Measurements from ENCODE around the gene ARID1B.

The ARID1B gene

DNA sequence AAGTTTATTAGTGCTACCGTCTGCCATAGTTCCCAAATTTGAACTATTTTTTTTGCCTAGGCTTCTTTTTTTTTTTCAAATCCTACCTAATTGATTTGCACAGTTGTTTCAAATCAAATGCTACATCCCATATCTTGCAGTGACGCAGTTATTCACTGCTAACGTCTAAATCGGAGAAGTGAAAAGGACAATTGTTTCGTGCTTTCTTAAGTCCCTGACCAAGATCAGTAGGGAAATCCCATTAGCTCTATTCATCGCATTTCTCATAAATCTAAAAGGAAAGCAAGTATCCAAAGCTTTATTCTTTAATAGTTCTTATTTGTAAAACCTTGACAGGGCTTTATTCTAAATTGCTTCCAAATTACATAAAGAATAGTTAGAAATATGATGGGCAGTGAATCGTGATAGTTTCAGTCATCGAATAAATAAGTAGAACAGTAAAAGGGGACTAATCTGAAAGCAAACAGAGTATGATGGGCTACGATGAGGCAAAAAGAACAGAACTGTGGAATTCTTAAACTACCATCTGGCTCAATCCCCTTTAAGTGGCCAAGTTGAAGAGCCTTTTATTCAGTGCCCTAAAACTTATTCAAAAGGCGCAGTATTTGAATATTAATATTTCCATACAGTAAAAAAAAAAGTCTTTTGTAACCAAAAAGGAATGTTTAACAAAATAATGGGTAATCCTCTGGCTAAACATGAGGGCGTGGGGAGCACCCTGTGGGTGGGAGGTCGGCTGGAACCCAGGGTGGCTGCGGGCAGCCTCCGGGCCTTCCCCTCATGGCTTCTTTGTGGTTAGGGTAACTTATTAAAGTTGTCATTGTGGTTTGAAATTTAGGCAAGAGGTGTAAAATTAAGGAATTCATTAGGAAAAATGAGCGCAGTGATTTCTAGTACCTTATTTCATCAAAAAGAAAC, 3.0 kb upstream of the ARID1B start:
- no peak for DNase-seq (ENCODE audit: low read depth in 2 of 2)

DNA sequence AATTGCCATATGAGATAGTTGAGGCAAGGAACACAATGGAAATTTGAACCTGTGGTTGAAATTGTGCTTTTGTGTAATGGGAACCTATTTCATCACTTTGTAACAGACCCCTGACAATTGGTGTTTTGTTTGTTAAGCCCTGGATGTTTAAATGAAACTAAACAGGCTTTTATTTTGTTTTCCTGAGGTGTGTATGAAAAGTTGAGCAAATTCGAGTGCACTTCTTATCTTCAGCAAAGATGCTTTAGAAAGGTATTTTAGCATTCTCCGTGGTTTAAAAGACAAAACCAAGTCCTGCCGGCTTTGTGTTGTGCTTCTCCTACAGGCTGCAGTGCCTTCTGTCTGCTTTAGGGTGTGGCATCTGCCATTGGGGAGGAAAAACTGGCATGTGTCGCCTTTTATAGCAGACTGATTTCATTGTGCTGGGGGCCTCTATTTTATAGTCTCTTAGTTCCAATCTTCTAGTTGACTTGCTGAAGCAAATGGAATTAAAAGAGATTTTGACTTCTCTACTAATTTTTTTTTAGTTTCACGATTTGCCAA, 2.2 kb upstream of the ARID1B start:
- DNase-seq (ENCODE audit: low read depth in 2 of 2), result no peak

GRCh38 chr6:156775717-156776116, 1.5 kb upstream of the ARID1B start:
- no peak for DNase-seq (ENCODE audit: low read depth in 2 of 2)

GRCh38 chr6:156776470-156776839, 723 bp upstream of the ARID1B start:
- no peak for DNase-seq (ENCODE audit: low read depth in 2 of 2)

- peak in 1 of 2 donors; percentile 32 for DNase-seq (ENCODE audit: low read depth in 2 of 2)
Measured at GRCh38 chr6:156777577-156778453, 637 bp downstream of the ARID1B start.

DNA sequence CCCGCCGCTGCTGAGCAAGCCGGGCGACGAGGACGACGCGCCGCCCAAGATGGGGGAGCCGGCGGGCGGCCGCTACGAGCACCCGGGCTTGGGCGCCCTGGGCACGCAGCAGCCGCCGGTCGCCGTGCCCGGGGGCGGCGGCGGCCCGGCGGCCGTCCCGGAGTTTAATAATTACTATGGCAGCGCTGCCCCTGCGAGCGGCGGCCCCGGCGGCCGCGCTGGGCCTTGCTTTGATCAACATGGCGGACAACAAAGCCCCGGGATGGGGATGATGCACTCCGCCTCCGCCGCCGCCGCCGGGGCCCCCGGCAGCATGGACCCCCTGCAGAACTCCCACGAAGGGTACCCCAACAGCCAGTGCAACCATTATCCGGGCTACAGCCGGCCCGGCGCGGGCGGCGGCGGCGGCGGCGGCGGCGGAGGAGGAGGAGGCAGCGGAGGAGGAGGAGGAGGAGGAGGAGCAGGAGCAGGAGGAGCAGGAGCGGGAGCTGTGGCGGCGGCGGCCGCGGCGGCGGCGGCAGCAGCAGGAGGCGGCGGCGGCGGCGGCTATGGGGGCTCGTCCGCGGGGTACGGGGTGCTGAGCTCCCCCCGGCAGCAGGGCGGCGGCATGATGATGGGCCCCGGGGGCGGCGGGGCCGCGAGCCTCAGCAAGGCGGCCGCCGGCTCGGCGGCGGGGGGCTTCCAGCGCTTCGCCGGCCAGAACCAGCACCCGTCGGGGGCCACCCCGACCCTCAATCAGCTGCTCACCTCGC, 1.5 kb downstream of the ARID1B start:
- DNase-seq (ENCODE audit: low read depth in 2 of 2), result no peak

DNA sequence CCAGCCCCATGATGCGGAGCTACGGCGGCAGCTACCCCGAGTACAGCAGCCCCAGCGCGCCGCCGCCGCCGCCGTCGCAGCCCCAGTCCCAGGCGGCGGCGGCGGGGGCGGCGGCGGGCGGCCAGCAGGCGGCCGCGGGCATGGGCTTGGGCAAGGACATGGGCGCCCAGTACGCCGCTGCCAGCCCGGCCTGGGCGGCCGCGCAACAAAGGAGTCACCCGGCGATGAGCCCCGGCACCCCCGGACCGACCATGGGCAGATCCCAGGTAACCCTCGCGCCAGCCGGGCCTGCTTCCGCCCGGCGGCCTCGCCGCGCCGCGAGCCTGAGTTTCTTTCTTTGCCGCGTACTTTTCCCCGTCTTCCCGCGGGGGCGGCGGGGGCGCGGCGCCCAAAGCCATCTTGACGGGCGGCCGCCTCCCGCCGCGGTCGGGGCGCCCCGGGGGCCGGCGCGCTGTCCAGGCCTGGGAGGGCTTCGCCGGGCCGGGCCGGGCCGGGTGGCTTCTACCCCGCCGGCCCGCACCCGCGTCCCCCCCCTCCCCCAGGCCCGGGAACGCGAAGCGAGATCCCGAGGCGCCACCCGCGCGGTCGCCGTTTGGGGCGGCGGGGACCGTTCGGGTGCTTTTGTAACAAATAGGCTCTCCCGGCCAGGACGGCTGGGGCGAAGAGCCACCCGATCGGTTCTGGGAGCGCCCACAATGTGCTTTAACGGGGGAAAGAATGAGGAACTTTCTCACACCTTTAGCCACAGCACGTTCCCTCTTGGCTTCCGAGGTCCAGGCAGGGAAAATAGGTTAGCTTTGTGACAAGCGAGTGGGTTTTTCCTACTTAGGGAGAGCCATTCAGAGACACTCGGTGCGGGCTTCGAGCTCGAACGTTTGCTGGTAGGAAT, 2.3 kb downstream of the ARID1B start:
- peak; percentile 27 to 31 for DNase-seq (ENCODE audit: low read depth in 2 of 2)

- DNase-seq (ENCODE audit: low read depth in 2 of 2), result no peak
Measured at GRCh38 chr6:156780102-156780641, 3.0 kb downstream of the ARID1B start.

DNA sequence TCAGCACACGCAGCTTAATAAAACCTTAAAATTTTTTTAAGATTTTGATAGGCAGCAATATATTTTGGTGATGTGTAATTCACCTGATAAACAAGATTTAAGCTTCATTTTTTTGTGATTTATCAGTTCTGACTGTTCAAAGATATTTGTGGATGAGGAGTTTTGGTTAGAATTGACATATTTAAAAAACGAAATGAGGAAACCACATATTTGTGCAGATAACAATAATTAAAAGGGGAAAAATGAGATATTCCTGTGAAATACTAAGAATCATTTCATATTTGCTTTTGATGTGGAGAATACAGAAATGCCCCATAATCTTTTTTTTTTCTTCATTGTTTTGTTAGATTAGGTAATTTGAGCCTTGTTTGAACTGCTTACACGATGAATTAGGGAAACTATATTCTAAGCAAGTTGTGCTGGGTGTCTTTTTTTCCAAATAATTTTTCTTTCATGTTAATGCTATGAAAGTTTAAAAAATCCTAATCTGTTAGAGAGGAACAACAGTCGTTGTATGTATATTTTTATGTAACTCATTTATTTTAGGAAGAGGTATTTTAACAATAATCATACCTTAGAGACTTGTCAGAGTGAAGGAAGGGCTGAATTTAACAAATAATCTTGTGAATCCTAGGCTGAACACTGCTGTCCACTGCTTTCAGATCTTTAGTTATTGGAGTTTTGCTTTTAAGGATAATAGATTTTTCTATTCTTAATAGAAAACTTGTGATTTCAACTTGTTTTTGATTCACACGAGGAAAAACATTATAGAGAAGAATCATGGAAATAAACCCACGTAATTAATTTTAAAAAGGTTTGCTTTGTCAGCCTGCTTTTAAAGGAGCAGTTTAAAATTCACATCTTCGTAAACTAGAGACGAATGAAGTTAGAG, 4.0 kb downstream of the ARID1B start:
- no peak for DNase-seq (ENCODE audit: low read depth in 2 of 2)

GRCh38 chr6:156781861-156782631, 4.9 kb downstream of the ARID1B start:
- no peak for DNase-seq (ENCODE audit: low read depth in 2 of 2)

GRCh38 chr6:156782691-156783320, 5.6 kb downstream of the ARID1B start:
- DNase-seq (ENCODE audit: low read depth in 2 of 2), result no peak

DNA sequence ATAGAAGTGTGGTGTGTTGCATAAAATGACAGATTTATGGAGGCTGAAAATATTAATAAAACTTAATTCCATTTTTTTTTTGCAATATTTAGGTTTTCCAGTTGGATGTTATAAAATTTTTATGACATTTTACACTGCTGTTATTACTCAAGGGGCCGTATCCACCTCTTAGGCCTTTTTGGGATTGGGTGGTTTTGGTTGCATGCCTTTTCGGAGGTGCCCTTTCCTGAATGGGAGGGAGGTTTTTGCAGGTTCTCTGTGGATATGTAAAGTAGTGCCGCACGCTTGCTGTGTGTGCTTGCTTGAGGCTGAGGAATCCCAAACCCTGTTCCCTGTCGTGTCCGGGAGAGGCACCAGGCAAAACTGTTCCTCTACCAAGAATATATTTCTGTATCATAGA, 6.8 kb downstream of the ARID1B start:
- no peak for DNase-seq (ENCODE audit: low read depth in 2 of 2)

- no peak for DNase-seq (ENCODE audit: low read depth in 2 of 2)
Measured at GRCh38 chr6:156786652-156787051, 9.5 kb downstream of the ARID1B start.

- DNase-seq (ENCODE audit: low read depth in 2 of 2), result no peak
Measured at GRCh38 chr6:156787569-156788492, 10.7 kb downstream of the ARID1B start.

- no peak for DNase-seq (ENCODE audit: low read depth in 2 of 2)
Measured at GRCh38 chr6:156789081-156789943, 12.1 kb downstream of the ARID1B start.

GRCh38 chr6:156790711-156791319, 13.6 kb downstream of the ARID1B start:
- DNase-seq (ENCODE audit: low read depth in 2 of 2), result no peak

Measured in activated CD8-positive, alpha-beta memory T cell treated with anti-CD3 and anti-CD28 coated beads for 4 hours (primary cell).